ENCODE measurements around the gene TBC1D3B. TPM values are rescaled to one million over a fixed set of nuclear protein-coding genes. Genes with fewer than 3 reads are reported as not detected.

TBC1D3B gene
- total and polyA plus RNA-seq, 10 of the 15 experiments (the other 5 are each of a cell fraction or from before 2014, with no cell fraction given) = 0.67 to 8.5 (median 1.7) TPM; not detected in 2

GRCh38 chr17:36123431-36123830, 53.0 kb downstream of the TBC1D3B start:
- Histone ChIP-seq H3K27ac (ENCODE audit: control insufficient read depth, insufficient read depth) (no peak overlapping the region), H3K79me2 (ENCODE audit: control insufficient read depth, insufficient read depth, low read length) (no peaks in the 10 kb centered on the region), H3K4me3 (no peak overlapping the region), H3K27me3 (replicated peaks in 1 of 2; ENCODE audit: control insufficient read depth in 2 of 2, insufficient read depth in 2 of 2, low read length in 1 of 2) (no peaks in the 10 kb centered on the region), H4K20me1 (ENCODE audit: control insufficient read depth, insufficient read depth) (no peaks in the 10 kb centered on the region), H3K36me3 (ENCODE audit: control insufficient read depth in 2 of 2, insufficient read depth in 2 of 2, low read length in 1 of 2) (no peaks in the 10 kb centered on the region), H3K4me2 (ENCODE audit: control insufficient read depth, insufficient read depth) (no peak overlapping the region), H3K9me3 (replicated peaks; ENCODE audit: control insufficient read depth, insufficient read depth, low read length) (peaks cover 18% of the 10 kb centered on the region), H3K9ac (ENCODE audit: control insufficient read depth, insufficient read depth, low read length) (no peak overlapping the region), H3K4me1 (ENCODE audit: control insufficient read depth, insufficient read depth, low read length) (peaks cover 22% of the 10 kb centered on the region), H2AFZ (ENCODE audit: control insufficient read depth, low read depth, low read length) (no peak overlapping the region)
- RAD21 ChIA-PET (ENCODE audit: unreplicated experiment) = interaction anchor here (2.3 kb wide), 1 partner anchor 26 kb away, joined by 4 read pairs; no protein-coding TSS in a partner anchor
- POLR2A ChIA-PET = interaction anchor here (1.3 kb wide), 1 partner anchor 9 kb away, joined by 5 read pairs; no protein-coding TSS in a partner anchor
- BruUV-seq (replicated peaks) = no TSS peak
- CTCF ChIA-PET = interaction anchor here (1.1 to 1.3 kb wide), 3 partner anchors 9 to 25 kb away, joined by 3 to 4 read pairs (median 3); no protein-coding TSS in a partner anchor
- no peak for ATAC-seq
- intact Hi-C loops (cut with micrococcal nuclease; ENCODE audit: unreplicated experiment) = no loop called here
- no peak for DNase-seq (ENCODE audit: low read depth, low spot score)
- WGBS (ENCODE audit: insufficient coverage, insufficient replicate concordance, low lambda C conversion rate, missing lambda C conversion rate) = 38% methylated on average over 2 of the region's 2 CpGs
- in situ Hi-C loops (cut with MboI) = no loop called here
- SMC1A ChIA-PET (ENCODE audit: uncharacterized antibody, unreplicated experiment) = interaction anchor here (1.0 to 9.0 kb wide), 6 partner anchors 8 to 145 kb away, joined by 3 to 128 read pairs (median 4); no protein-coding TSS in a partner anchor
- FAIRE-seq = no peak
- no peak for TF ChIP-seq MTA3 (IDR thresholded peaks at IDR 0.05; ENCODE audit: borderline replicate concordance, low read length)
- no peak for TF ChIP-seq SIX5 (IDR thresholded peaks at IDR 0.05; ENCODE audit: low read depth, low read length, severe bottlenecking)
- no peak for TF ChIP-seq TCF3 (IDR thresholded peaks at IDR 0.05; ENCODE audit: borderline replicate concordance, insufficient read depth, low read depth, low read length)
- no peak for TF ChIP-seq EGR1 (IDR thresholded peaks at IDR 0.05; ENCODE audit: borderline replicate concordance in 1 of 2, low read depth in 2 of 2, low read length in 2 of 2)
- no peak for TF ChIP-seq NFXL1 (IDR thresholded peaks at IDR 0.05; ENCODE audit: borderline replicate concordance)
- no peak for TF ChIP-seq E4F1 (IDR thresholded peaks at IDR 0.05; ENCODE audit: borderline replicate concordance, partially characterized antibody)
- TF ChIP-seq EP300 (IDR thresholded peaks at IDR 0.05; ENCODE audit: borderline replicate concordance in 1 of 2, control insufficient read depth in 1 of 2, low read depth in 2 of 2, low read length in 2 of 2) = no peak
- no peak for TF ChIP-seq RAD51 (IDR thresholded peaks at IDR 0.05)
- TF ChIP-seq SUZ12 (IDR thresholded peaks at IDR 0.05; ENCODE audit: unreplicated experiment) = no peak
- no peak for TF ChIP-seq HDAC6 (IDR thresholded peaks at IDR 0.05; ENCODE audit: unreplicated experiment)
- TF ChIP-seq ZBED1 (IDR thresholded peaks at IDR 0.05; ENCODE audit: borderline replicate concordance) = no peak
- no peak for TF ChIP-seq NKRF (conservative IDR thresholded peaks at IDR 0.05)
- TF ChIP-seq KDM1A (IDR thresholded peaks at IDR 0.05; ENCODE audit: borderline replicate concordance) = no peak
- TF ChIP-seq NFYA (IDR thresholded peaks at IDR 0.05; ENCODE audit: borderline replicate concordance, low read depth, low read length) = no peak
- no peak for TF ChIP-seq BRCA1 (IDR thresholded peaks at IDR 0.05; ENCODE audit: low read depth, low read length)
- TF ChIP-seq MXI1 (IDR thresholded peaks at IDR 0.05; ENCODE audit: low read depth, low read length) = no peak
- no peak for TF ChIP-seq NR2C2 (IDR thresholded peaks at IDR 0.05; ENCODE audit: borderline replicate concordance, control insufficient read depth, insufficient read length, low read depth)
